Activated naive CD8-positive, alpha-beta T cell treated with anti-CD3 and anti-CD28 coated beads for 36 hours (primary cell): ENCODE results near the gene TP53I3. TPM values are rescaled to one million over a fixed set of nuclear protein-coding genes. Genes with fewer than 3 reads are reported as not detected.
"Not testable (repeated sequence)": the region's sequence is repeated elsewhere in the genome, so short reads cannot be mapped to it uniquely, and the experiment has no call there.

Experiments
- DNase-seq: peaks from one replicate; pipeline ENCODE4 v3.0.0; 2021
- H3K27ac Mint-ChIP-seq: one replicate; pipeline ENCODE4 v1.8.0; 2022; ENCODE audit warnings: mild to moderate bottlenecking, moderate library complexity, mixed read lengths
- H3K27me3 Mint-ChIP-seq: one replicate; pipeline ENCODE4 v1.8.0; 2022; ENCODE audit warnings: mild to moderate bottlenecking, mixed read lengths
- H3K36me3 Mint-ChIP-seq: one replicate; pipeline ENCODE4 v1.8.0; 2021; ENCODE audit warnings: mild to moderate bottlenecking, mixed read lengths
- H3K4me1 Mint-ChIP-seq: one replicate; pipeline ENCODE4 v1.8.0; 2021; ENCODE audit warnings: mixed read lengths
- H3K4me3 Mint-ChIP-seq: one replicate; pipeline ENCODE4 v1.8.0; 2022; ENCODE audit warnings: mild to moderate bottlenecking, moderate library complexity, mixed read lengths
- H3K9me3 Mint-ChIP-seq: one replicate; pipeline ENCODE4 v1.8.0; 2022; ENCODE audit warnings: mixed read lengths
- total RNA-seq, 2 experiments: library from RNA; stranded (reverse); gene quantifications; one replicate each; pipeline ENCODE4 v1.2.3, GENCODE V29; 2021

TP53I3 gene
- total RNA-seq, 2 experiments from 2014 or later: 1.8 to 2.3 TPM

DNA sequence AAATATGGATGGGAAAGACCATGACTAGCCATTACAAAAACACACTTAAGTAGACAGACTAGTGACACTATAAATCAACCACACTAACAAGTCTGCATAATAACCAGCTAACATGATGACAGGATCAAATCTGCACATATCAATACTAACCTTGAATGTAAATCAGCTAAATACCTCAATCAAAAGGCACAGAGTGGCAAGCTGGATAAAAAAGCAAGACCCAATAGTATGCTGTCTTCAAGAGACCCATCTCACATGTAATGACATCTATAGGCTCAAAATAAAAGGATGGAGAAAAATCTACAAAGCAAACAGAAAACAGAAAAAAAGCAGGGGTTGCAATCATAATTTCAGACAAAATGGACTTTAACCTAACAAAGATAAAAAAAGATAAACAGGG lies 22.2 kb upstream of the TP53I3 start:
- peaks cover 4% of the 10 kb centered on the region for H3K36me3 Mint-ChIP-seq
- H3K27me3 Mint-ChIP-seq: no peaks in the 10 kb centered on the region
- no peak for DNase-seq
- H3K4me1 Mint-ChIP-seq: no peaks in the 10 kb centered on the region
- H3K4me3 Mint-ChIP-seq: no peak overlapping the region
- H3K27ac Mint-ChIP-seq: no peak overlapping the region
- peaks cover 23% of the 10 kb centered on the region for H3K9me3 Mint-ChIP-seq

DNA sequence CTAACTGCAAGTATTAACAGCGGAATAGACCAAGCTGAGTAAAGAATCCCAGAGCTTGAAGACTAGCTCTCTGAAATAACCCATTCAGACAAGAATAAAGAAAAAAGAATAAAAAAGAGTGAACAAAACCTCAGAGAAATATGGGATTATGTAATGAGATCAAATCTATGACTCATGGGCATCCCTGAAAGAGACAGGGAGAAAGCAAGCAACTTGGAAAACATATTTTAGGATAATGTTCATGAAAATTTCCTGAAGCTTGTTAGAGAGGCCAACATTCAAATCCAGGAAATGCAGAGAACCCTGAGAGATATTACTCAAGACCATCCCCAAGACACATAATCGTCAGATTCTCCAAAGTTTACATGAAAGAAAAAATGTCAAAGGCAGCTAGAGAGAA lies 21.2 kb upstream of the TP53I3 start:
- peaks cover 6% of the 10 kb centered on the region for H3K36me3 Mint-ChIP-seq
- no peak overlapping the region for H3K27ac Mint-ChIP-seq
- no peak overlapping the region for H3K4me3 Mint-ChIP-seq
- H3K27me3 Mint-ChIP-seq: no peaks in the 10 kb centered on the region
- no peaks in the 10 kb centered on the region for H3K4me1 Mint-ChIP-seq
- DNase-seq: no peak
- H3K9me3 Mint-ChIP-seq: peaks cover 23% of the 10 kb centered on the region

DNA sequence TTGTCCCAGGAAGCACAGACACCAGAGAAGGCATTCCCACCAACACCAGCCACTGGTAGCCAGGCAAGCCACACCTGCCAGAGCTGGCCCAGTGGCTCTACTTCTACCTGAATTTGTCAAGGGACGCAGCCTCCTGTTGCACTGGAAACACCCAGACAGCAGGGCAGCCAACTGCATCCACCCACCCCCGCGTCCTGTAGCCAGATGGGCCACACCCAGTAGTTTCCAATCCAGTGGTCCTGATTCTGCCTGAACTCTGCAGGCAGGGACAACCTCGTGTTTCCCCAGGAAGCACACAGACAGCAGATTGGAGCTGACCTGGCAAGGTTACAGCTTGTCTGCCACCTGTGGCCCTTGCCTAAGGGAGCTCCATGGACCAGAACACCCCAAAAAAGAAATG lies 20.3 kb upstream of the TP53I3 start:
- H3K4me3 Mint-ChIP-seq: no peak overlapping the region
- no peak overlapping the region for H3K27ac Mint-ChIP-seq
- H3K36me3 Mint-ChIP-seq: peaks cover 11% of the 10 kb centered on the region
- H3K9me3 Mint-ChIP-seq: peaks cover 25% of the 10 kb centered on the region
- DNase-seq: no peak
- H3K4me1 Mint-ChIP-seq: no peaks in the 10 kb centered on the region
- no peaks in the 10 kb centered on the region for H3K27me3 Mint-ChIP-seq

DNA sequence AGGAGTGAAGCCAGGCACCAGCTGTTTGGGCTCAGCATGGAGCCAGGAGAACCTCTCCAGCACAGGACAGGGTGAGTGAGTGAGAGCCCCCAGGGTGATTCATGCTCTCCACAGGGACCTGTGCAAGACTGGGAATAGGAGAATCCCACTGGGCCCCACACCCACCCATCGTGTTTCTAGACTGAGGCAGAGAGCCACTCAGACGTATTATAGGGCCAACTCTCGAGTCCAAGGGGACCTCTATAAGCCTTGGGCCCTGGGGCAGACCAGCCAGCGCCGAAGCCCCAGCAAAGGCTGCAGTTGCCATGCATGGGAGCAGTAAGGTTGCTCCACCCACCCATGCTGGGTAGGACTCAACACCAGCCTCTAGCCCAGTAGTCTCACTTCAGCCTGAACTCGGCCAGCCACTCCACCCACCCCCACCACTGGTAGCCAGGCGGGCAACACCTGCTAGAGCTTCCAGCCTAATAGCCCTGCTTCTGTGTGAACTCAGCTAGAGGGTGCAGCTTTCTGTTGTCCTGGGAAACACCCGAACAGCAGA lies 19.5 kb upstream of the TP53I3 start:
- peaks cover 11% of the 10 kb centered on the region for H3K36me3 Mint-ChIP-seq
- H3K27me3 Mint-ChIP-seq: no peaks in the 10 kb centered on the region
- H3K9me3 Mint-ChIP-seq: peaks cover 21% of the 10 kb centered on the region
- DNase-seq: no peak
- H3K27ac Mint-ChIP-seq: no peak overlapping the region
- no peaks in the 10 kb centered on the region for H3K4me1 Mint-ChIP-seq
- H3K4me3 Mint-ChIP-seq: no peak overlapping the region

DNA sequence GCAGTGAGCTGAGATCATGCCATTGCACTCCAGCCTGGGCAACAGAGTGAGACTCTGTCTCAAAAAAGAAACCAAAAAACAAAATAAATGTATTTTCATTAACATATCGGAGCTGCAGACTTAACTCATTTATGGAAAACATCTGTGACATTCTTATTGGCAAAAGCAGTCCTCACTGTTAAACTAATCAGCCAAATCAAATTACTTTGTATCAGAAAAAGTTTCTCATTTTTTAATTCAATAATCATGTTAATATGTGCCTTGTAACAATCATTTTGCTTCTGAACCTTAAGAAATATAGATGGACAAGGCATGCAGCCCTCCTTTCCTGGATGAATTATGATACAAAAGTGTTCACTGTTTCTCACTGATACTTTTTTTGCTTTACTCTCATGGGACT lies 18.0 kb upstream of the TP53I3 start:
- Mint-ChIP-seq H3K4me1 (no peaks in the 10 kb centered on the region), H3K9me3 (peaks cover 16% of the 10 kb centered on the region), H3K27me3 (no peaks in the 10 kb centered on the region), H3K36me3 (peaks cover 10% of the 10 kb centered on the region), H3K27ac (no peak overlapping the region), H3K4me3 (no peak overlapping the region)
- DNase-seq: no peak

DNA sequence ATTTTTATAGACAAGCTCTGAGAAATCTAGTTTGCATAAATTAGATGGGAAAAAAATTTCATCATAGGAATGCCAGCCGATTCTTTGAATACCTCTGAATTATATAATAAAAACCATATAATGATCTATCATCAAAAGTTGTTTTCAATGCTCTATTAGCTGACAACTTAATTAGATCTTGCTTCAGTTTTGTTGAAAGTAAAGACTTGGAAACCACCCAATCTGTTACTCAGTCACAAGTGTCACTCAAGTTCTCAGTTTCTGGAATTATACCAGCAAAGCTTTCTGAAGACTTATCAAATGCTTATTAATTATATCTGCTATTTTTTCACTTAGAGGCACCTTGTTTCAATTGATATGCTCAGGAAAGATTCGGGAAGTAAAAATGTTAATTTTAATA lies 17.4 kb upstream of the TP53I3 start:
- Mint-ChIP-seq H3K27ac (no peak overlapping the region), H3K36me3 (peaks cover 10% of the 10 kb centered on the region)

DNA sequence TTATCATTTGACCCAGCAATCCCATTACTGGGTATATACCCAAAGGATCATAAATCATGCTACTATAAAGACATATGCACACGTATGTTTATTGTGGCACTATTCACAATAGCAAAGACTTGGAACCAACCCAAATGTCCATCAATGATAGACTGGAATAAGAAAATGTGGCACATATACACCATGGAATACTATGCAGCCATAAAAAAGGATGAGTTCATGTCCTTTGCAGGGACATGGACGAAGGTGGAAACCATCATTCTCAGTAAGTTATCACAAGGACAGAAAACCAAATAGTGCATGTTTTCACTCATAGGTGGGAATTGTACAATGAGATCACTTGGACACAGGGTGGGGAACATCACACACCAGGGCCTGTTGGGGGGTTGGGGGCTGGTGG lies 16.1 kb upstream of the TP53I3 start:
- not testable (repeated sequence) for H3K4me3 Mint-ChIP-seq, H3K9me3 Mint-ChIP-seq, DNase-seq, H3K27me3 Mint-ChIP-seq, H3K27ac Mint-ChIP-seq, H3K4me1 Mint-ChIP-seq
- peaks cover 18% of the 10 kb centered on the region for H3K36me3 Mint-ChIP-seq

More for the DNA sequence above, 17.4 kb upstream of the TP53I3 start:
- no peaks in the 10 kb centered on the region for H3K27me3 Mint-ChIP-seq
- H3K4me3 Mint-ChIP-seq: no peak overlapping the region
- DNase-seq: no peak
- H3K4me1 Mint-ChIP-seq: no peaks in the 10 kb centered on the region
- peaks cover 11% of the 10 kb centered on the region for H3K9me3 Mint-ChIP-seq

DNA sequence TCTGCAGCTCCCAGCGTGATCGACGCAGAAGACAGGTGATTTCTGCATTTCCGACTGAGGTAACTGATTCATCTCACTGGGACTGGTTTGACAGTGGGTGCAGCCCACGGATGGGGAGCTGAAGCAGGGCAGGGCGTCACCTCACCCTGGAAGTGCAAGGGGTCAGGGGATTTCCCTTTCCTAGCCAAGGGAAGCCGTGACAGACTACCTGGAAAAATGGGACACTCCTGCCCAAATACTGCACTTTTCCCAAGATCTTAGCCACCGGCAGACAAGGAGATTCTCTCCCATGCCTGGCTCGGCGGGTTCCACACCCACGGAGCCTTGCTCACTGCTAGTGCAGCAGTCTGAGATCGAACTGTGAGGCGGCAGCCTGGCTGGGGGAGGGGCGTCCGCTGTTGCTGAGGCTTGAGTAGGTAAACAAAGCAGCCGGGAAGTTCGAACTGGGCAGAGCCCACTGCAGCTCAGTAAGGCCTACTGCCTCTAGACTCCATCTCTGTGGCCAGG lies 10.6 kb upstream of the TP53I3 start:
- not testable (repeated sequence) for H3K9me3 Mint-ChIP-seq, H3K27ac Mint-ChIP-seq, H3K4me1 Mint-ChIP-seq, DNase-seq, H3K27me3 Mint-ChIP-seq, H3K4me3 Mint-ChIP-seq
- H3K36me3 Mint-ChIP-seq: peaks cover 13% of the 10 kb centered on the region

DNA sequence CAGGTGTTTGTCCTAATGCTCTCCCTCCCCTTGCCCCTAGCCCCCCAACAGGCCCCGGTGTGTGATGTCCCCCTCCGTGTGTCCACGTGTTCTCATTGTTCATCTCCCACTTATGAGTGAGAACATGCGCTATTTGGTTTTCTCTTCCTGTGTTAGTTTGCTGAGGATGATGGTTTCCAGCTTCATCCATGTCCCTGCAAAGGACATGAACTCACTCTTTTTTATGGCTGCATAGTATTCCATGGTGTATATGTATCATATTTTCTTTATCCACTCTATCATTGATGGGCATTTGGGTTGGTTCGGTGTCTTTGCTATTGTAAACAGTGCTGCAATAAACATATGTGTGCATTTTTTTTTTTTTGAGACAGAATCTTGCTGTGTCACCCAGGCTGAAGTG lies 8.6 kb upstream of the TP53I3 start:
- not testable (repeated sequence) for DNase-seq, H3K27me3 Mint-ChIP-seq, H3K4me3 Mint-ChIP-seq, H3K9me3 Mint-ChIP-seq, H3K4me1 Mint-ChIP-seq, H3K27ac Mint-ChIP-seq
- H3K36me3 Mint-ChIP-seq: peaks cover 13% of the 10 kb centered on the region

DNA sequence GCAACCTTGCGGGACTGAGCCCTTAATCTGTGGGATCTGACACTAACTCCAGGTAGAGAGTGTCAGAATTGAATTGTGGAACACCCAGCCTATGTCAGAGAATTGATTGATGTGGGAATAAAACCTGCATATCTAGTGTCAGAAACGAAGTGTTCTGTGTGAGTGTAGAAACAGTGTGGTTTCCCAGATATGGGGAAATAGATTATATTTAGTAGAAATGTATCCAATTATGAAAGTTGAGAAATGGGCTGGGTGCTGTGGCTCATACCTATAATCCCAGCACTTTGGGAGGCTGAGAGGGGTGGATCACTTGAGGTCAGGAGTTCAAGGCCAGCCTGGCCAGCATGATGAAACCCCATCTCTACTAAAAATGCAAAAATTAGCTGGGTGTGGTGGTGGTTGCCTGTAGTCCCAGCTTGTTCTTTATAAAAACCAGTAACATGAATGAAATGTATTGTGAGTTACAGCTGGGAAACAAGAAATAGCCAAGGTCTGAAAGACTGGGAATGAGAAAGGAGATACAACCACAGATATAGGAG lies 4.3 kb upstream of the TP53I3 start:
- H3K4me3 Mint-ChIP-seq: no peak overlapping the region
- H3K4me1 Mint-ChIP-seq: peaks cover 8% of the 10 kb centered on the region
- no peak for DNase-seq
- H3K9me3 Mint-ChIP-seq: peaks cover 3% of the 10 kb centered on the region
- no peaks in the 10 kb centered on the region for H3K27me3 Mint-ChIP-seq
- H3K36me3 Mint-ChIP-seq: peaks cover 3% of the 10 kb centered on the region
- H3K27ac Mint-ChIP-seq: no peak overlapping the region

DNA sequence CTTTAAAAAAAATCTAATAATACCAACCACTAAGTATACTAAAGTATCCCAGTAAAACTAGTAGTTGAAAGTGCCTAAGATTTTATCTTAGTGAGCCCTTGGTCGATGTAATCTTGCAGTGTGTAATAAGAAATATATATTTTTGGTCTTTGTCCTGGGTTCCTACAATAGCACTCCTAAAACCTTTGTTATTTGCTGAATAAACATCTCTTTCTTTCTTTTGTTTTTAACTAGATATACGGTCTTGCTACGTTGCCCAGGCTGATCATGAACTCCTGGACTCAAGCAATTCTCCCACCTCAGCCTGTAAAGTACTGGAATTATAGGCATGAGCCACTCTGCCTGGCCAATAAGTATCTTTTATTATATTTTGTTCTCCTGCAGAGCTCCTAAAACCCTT lies 2.4 kb upstream of the TP53I3 start:
- peaks cover 14% of the 10 kb centered on the region for H3K4me1 Mint-ChIP-seq
- no peaks in the 10 kb centered on the region for H3K9me3 Mint-ChIP-seq
- H3K36me3 Mint-ChIP-seq: peaks cover 2% of the 10 kb centered on the region
- no peaks in the 10 kb centered on the region for H3K27me3 Mint-ChIP-seq
- DNase-seq: no peak
- no peak overlapping the region for H3K27ac Mint-ChIP-seq
- H3K4me3 Mint-ChIP-seq: no peak overlapping the region

DNA sequence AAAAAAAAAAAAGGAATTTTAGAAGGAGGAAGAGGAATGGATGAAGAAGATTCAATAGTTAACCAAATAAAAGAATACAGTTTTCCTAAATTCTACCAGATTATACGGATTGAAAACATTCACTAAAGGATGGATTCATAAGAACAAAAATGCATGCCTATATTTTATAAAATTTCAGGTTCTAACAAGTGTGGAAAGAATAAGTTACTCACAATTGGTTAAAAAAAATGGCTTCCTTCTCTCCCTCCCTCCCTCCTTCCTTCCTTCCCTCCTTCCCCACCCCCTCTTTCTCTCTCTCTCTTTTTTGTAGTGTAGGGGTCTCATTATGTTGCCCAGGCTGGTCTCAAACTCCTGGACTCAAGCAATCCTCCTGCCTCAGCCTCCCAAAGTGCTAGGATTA lies 1.6 kb upstream of the TP53I3 start:
- Mint-ChIP-seq H3K27me3 (no peaks in the 10 kb centered on the region), H3K4me1 (peaks cover 14% of the 10 kb centered on the region)

DNA sequence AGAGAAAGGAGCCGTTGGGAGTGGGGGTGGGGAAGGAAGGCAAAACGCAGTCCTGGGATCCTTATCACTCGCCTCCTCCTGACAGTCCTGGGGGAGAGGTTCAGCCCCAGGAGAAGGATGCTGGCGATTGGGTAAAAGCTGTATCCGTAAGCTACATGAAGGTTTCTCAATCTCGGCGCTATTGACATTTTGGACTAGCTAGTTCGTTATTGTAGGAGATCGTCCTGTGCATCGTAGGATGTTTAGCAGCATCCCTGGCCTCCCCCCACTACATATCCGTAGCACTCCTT lies 511 bp upstream of the TP53I3 start:
- peak overlapping the region; percentile 87 for H3K4me3 Mint-ChIP-seq
- H3K27ac Mint-ChIP-seq: no peak overlapping the region
- peaks cover 6% of the 10 kb centered on the region for H3K36me3 Mint-ChIP-seq
- H3K9me3 Mint-ChIP-seq: no peaks in the 10 kb centered on the region
- no peak for DNase-seq
- H3K27me3 Mint-ChIP-seq: no peaks in the 10 kb centered on the region
- H3K4me1 Mint-ChIP-seq: peaks cover 14% of the 10 kb centered on the region

More for the DNA sequence above, 1.6 kb upstream of the TP53I3 start:
- Mint-ChIP-seq H3K36me3 (peaks cover 6% of the 10 kb centered on the region), H3K27ac (no peak overlapping the region), H3K4me3 (no peak overlapping the region), H3K9me3 (no peaks in the 10 kb centered on the region)
- DNase-seq: no peak

DNA sequence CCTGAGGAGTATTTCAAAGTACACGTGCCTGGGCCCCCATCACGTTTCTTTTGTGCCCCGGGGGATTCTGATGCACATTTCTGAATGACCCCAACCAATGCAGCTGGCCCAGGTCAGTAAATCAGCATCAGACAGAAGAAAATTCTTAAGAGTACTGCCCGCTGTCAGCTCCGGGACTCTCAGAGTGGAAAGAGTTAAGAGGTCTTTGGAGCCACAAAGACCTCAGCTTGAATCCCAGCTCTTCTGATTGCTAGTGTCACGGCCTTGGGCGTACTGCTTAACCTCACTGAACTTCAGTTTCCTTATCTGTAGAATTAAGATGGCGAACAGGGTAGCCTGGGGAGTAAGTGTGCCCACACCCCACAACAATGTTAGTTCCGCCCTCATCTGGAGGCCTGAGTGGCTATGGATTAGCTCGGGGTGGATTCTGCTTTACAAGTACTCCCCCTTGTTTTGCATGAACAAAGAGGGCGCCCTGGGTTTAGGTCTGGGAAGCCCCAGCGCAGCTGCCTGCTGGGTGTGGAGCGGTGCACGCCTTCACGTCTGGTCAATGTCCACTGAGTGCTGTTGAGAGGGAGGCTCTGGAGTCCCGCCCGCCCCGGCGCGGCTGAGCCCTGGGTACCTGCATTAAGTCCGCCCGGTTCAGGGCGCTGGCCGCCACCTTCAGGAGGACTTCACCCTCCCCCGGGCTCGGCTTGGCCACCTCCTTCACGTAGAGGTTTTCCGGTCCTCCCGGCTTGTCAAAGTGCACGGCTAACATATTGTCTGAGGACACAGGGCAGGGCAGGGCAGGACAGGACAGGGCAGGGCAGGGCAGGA lies 858 bp downstream of the TP53I3 start:
- Mint-ChIP-seq H3K27me3 (no peaks in the 10 kb centered on the region), H3K27ac (peak overlapping the region; percentile 84), H3K4me3 (peak overlapping the region; percentile 87), H3K4me1 (peaks cover 14% of the 10 kb centered on the region), H3K9me3 (no peaks in the 10 kb centered on the region), H3K36me3 (peaks cover 6% of the 10 kb centered on the region)
- peak; percentile 58 for DNase-seq

DNA sequence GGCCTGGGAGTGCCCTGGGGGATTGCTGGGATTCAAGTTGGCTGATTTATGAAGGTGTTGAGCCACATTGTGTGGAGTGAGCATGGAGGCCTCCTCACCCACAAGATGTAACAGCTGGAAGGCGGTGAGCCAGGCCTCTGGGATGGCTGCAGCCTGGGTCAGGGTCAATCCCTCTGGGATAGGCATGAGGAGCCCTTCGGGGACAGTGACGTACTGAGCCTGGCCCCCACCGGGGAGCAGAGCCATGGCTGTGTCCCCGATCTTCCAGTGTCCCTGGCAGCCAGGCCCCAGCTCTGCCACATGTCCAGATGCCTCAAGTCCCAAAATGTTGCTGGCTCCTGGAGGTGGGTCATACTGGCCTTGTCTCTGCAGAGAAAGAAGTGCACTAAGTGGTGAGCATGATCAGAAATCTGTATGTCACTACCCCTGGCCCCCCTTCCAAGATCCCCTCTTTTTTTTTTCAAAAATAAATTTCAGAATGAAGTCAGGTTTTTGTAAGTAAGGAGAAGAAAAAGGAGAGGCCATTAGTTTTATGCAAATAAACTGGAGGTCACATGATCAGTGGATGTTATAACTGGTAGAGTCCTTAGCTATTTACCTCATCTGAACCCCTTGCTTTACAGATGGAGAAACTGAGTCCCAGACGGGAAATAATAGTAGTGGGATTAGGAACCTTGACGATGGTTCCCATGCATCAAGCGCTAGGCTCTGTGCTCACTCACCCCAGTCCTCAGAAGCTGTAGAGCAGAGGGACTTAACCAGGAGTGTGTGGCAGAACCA lies 1.7 kb downstream of the TP53I3 start:
- Mint-ChIP-seq H3K36me3 (peaks cover 6% of the 10 kb centered on the region), H3K9me3 (no peaks in the 10 kb centered on the region), H3K27ac (no peak overlapping the region), H3K4me3 (peak overlapping the region; percentile 87), H3K27me3 (no peaks in the 10 kb centered on the region), H3K4me1 (peaks cover 16% of the 10 kb centered on the region)
- DNase-seq: no peak
